Glomerular visceral epithelial cell (primary cell): ENCODE results near the gene TGFBR3.

Source experiments
- DNase-seq: peaks from one replicate; pipeline ENCODE4 v3.0.0-alpha.2; 2016; ENCODE audit errors: extremely low spot score

The TGFBR3 gene

DNA sequence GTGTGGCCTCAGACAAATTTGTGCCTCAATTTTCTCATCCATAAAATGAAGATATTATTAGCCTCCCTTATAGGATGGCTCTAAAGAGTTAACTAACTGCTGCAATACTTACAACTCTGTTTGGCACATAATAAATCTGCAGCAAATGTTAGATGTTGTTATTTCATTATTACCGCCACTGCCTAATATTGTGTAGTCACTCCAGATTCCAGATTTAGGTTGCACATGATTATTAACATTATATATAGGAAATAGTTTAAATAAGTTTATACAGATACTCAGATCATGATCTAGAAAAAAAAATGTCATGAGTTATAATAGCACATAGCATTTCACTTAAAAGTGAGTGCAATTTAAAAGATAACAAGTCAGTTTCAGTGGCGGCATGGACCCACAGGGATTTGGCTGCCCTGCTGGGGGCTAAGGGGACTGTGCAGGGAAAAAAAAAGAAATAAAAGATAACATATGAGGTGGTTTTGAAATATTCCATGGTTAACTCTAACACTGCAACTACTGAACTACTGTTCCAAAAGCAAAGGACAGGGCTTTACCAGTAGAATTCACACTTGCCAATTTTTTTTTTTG lies 170.4 kb downstream of the TGFBR3 start:
- no peak for DNase-seq

DNA sequence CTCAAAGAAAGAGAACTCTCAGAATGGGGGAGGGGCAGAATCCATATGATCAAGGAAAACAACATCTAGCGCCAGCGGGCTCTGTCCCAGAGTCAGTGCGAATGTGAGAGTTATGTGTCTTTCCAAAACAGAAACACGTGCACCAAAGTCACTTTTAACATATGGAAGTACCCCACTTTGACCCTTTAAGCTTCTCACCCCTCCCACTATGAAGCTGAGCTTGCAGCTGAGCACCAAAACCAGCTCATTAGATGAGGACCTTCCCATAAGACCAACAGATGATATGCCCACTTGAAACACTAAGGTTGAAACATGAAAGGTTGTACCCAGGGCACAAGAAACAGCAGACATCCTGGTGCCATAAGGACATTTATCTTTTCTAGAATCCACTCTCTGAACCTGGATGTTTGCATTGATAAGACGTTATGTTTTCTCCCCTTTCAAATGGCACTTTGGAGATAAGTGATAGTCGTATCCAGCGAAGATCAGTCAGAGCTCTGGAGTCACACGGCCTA lies 171.0 kb downstream of the TGFBR3 start:
- DNase-seq = no peak

DNA sequence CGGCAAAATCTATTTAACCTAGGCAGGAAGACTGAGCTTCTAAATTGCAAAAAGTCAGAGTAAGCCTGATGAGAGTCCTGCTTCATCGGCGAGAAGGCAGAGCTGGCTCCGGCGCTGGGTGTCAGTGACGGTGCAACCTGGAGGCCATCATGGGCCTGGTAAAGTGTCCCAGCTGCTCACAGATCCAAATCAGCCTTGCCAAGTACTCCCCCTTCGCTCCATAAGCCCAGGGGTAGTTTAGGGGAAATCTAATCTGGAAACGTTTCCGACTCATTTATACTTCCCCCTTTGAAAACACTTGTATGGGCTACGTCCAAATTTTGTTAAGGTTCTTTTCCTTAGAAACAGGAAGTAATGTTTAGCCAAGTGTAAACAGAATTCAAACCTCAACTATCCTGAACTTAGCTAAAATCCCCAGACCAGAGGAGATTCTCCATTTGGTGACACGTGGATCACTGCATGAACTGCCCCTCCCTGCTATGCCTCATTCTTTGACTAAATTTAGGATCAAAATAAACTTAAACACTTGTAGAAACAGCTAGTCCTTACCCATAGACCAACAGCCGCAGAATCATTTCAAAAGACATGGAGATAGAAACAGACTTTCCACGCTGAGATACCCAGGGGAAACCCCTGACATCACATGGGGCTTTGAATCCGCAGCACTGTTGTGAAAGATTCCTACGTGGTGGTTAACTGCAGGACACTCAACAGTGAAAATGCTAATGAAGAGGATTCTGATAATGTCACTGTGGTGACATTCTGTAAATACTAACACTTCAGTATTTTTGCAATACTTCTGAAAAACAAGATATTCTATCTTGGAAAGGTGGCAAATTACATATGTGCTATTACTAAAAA lies 172.7 kb downstream of the TGFBR3 start:
- no peak for DNase-seq

DNA sequence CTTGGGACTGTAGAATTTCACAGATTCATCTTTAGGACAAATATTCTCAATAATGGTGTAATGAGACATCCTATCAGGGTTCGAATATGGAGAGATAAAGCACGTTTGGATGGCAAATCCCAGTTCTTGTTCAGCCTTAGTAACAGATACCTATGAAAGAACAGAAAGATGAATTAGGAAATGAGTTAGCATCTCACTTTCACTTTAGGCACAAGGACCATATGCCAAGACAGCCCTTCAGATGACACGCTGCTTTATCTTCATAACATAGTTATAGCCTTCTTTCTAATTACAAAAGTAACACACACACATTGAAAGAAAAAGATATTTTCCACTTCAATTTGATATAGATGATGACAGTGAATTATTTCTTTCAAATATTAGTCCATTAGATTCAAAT lies 173.6 kb downstream of the TGFBR3 start:
- no peak for DNase-seq

DNA sequence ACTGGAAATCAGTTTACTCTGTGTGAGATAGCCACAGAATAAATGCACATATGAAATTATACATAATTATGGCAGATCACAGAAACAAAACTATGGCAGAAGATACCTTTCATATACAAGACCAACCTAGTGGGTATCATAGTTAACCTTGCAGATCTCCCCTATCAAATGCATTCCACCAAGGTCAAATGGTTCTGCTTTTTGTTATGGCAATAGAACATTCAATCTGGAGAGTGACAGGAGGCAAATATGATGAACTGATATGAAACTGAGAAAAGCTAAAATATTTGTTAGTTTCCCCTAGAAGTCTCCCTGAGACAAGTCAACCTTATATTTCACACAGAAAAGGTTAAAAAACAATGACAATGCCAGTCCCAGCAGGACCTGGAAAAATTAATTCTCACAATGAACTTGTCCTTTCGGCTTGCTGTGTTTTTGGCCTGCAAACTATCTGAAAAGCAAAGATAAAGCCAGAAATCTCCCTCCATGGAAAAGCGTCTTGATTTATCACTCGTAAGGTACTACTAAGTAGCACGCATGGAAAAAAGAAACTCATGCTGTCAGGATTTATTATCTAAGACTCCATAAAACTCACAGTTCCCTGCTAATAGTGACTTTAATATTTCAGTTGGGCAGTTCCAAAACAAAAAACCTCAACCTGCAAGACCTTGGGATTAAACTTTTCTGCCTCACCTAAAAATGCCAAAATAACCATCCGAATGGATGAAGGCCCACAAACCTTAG lies 174.3 kb downstream of the TGFBR3 start:
- no peak for DNase-seq

DNA sequence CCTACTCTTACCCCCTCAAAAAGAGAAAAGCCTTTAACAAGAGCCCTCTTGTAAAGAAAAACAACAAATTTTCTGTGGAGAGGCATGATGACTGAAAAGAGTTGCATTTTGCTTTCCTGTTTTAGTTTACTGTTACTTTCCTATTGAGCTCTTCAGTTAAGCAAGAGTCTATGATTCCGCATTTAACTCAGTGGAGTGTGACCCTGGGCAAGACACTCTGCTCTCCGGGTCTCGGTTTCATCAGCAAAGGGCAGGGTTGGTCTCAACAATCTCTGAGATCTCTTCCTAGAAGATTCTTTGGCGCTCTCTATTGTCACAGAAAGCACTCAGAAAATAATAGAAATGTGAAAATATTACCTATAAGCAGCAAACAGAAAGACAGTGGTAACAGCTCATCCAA lies 175.7 kb downstream of the TGFBR3 start:
- no peak for DNase-seq

DNA sequence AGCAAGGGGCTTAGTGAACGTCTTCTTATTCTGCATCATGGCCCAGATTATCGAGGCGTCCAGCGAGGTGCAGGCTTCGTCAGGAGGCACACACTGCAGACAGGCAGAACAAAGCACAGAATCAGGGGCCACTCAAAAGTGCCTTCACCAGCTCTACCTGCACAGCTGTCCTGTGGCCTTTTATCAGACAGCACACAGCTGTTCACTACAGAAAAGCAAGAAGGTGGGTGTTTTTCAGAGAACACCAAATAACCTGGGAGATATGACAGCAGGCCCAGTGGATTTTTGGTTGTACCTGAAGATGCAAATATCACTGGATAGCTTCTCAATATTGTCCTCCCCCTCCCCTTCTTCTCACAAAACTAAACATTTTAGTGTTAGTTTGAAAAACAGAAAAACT lies 177.3 kb downstream of the TGFBR3 start:
- no peak for DNase-seq

DNA sequence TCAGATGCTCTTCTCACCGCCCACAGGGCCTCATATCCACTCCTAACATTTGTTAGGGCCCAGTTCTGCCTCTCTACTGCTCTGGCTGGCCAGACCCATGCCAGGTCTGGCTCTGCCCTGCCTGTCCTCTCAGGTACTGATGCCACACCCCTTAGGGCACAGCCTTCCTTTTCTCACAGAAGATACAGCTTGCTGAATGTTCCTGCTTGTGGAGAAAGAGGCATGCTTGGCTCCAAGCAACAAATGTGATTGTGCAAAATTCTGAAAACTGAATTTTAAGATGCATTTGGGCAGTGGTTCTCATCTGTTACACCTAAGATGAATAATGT lies 178.1 kb downstream of the TGFBR3 start:
- DNase-seq = no peak

DNA sequence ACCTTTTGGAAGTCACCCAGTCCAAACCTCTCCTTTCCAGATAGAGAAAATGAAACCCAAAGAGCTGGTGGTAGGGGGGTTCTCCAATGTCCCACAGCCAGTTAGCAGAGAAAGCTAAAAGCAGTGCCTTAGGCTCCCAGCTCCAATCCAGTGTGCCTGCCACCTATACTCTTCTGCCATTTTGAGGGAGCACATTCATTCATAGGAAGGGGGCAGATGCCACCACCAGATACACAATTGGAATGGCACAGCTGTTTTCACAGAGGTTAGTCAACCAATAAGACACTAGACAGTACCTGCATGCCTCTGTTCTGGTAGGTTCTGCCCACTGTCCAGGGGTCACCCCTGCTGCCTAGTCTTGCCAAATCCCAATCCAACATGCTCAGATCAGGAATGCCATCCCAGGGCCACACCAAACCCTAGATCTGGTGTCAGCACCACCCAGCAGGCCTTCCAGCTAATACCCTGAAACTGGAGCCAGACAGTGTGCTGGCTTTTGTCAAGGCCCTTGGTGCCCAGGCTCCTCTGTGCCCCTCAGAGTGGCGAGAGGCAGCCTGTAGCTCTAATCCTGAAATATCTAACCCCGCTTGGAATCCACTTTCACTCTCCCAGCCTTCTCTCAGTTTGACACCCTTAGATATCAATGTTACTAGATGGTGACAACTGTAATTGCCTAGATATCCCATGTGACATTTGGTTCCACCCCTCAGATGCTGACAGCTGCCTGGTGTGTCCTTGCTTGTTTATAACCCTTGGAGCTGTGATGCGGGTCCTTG lies 178.6 kb downstream of the TGFBR3 start:
- DNase-seq = no peak

DNA sequence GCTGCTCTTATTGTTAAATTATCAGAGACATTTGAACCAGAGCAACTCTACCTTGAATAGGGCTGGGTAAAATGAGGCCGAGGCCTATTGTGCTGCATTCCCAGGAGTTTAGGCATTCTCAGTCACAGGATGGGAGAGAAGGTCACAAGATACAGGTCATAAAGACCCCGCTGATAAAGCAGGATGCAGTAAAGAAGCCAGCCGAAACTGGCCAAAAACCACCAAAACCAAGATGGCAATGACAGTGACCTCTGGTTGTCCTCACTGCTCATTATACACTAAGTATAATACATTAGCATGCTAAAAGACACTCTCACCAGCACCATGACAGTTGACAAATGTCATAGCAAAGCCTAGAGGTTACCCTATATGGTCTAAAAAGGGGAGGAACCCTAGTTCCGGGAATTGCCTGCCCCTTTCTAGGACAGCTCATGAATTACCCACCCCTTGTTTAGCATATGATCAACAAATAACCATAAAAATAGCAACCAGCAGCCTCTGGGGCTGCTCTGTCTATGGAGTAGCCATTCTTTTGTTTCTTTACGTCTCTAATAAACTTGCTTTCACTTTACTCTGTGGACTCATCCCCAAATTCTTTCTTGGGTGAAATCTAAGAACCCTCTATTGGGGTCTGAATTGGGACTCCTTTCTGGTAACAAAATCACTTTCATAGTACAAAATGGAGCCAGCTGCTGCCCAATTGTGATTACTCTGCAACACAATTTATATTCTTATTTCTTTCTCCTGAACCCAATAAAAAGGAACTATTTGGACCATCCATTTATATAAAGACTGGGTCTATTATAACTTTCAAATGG lies 179.6 kb downstream of the TGFBR3 start:
- no peak for DNase-seq

DNA sequence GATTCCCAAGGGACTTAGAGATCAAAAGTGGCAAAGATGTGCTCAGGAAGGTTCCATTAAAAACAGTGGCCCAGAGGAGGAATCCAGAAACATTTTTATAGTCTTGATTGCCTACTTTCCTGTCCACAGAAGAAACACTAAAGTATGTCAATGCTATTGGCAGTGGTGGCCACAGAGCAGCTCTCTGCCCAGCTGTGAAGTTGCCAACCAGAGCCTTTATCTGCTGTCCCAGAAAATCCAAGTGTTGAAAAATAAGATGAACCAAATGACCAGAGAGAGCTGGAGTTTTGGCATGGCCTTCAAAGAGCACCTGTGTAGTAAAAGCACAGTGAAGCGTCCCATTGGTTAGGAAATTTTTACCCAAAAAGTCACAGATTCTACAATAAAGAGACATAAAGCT lies 181.2 kb downstream of the TGFBR3 start:
- DNase-seq = no peak

DNA sequence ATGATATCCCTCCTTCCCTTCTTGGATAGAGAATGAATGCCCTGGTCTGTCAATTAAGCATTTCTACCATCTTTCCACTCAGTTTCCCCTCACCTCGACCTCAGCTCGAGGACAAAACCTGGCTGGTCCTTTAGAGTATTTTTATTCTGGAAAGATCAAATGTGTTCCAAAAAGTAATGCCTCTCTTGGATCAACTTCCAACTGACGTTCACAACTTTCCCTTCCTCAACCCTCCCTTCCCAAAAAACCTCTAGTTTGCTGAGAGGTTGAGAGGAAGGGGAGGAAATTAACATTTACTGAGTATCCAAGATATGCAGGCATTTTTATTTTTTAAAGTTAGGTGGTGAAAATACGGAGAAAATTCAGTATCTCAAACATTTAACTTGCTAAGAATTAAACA lies 182.9 kb downstream of the TGFBR3 start:
- no peak for DNase-seq

DNA sequence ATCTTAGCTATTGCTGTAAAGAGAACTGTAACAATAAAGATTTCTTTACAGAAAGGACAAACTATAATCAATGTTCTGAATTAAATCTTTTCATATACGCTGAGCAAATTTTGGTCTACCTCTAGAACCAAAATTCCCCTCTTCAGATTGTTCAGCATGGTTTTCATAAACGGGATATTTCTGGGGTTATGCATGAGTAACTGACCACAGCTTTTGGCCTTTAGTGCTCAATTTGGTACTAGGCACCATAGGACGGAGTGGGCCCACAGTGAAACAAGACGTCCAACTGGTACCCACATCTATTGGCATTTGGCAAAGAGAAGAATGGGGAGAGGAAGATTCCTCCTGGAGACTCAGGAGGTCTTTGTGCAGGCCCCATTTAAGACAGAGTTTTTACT lies 184.5 kb downstream of the TGFBR3 start:
- no peak for DNase-seq

DNA sequence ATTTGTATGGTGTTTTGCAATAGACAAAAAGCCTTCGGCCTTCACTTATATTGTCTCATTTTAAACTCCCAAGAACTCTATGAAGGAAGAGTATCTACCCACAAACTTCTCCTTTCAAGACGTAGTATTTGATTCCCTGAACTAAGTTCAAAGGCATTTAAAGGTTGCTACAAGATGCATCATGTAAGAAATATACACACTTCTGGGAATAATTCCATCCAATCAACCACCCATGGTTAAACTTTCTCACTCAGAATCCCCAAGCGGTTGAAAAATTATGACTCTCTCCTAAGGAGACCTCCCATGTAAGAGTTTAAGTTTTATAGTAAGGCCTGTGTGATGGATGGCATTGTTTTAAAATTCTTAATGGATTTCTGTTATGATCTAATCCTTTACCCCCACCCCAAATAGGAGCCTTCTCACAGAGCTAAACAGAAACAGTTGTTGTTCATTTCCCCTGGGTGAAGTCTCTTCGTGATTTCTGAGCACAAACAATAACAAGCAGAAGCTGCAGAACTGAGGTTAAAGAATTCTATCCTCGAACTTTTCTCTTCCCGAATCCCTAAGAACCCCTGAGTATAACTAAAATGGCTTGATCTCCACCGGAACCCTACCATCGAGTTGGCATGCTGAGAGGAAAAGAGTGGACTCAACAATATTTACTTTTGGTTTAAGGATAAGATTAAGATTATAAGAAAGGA lies 185.0 kb downstream of the TGFBR3 start:
- DNase-seq = no peak

DNA sequence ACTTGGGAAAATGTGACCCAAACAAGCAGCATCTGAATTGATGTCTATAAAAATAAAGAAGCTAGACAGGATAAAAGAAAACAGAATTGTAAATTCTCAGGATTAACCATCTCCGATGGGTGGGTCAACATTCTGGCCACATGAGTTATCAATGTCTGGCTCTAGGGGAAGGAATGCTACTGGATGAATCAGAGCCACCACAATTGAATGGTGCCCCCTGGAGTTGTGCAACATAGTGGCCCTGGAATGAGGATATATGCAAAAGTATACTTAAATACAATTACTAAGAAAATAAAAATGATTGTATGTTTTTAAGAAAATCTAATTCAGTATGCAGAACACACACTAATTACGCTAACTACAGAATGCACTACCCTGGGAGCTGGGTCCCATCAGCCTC lies 185.6 kb downstream of the TGFBR3 start:
- DNase-seq = no peak

DNA sequence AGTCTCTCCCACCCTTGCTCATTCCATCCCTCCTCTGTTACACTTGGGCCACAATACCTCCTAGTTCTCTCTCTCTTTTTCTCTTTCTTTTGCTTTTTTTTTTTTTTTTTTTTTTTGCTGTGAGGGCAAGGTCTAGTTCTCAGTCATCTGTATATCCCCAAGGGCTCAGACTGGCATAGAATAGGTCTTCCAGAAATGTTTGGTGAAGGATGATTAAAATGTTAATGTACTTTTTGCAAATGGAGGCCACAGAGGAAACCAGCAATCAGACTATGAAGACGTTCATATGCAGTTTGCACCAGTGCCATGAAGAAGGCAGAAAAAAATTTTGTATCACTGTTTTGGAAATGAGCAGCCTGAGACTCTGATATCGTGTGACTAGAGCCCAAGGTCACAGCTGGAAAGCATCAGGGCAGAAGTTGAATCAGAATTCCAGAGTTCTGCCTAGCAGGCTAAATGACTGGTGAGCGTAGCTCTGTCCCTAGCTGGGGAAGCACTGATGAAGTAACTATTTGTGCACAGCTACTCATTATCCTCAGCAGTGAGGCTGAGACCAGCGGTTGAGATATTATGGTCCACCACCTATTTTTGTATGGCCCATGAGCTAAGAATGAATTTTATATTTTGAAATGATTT lies 186.5 kb downstream of the TGFBR3 start:
- DNase-seq = no peak

DNA sequence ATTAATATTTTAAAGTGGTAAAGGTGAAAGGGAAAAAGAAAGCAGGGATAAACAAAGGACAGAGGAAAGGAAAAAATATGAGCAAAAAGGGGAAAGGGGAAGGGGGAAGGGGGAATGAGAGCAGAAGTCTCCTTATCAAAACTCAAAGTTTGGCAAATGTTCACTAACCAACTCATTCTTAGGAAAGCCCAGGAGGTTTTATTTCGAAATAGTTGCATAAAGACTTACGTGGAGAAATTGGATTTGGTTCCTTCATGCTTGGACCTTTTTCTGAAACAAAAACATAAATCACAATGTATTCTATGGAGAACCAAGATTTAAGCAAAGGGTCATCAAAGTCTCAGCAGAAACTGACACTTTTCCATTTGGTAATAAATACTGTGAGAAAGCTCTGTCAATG lies 188.1 kb downstream of the TGFBR3 start:
- DNase-seq = no peak

DNA sequence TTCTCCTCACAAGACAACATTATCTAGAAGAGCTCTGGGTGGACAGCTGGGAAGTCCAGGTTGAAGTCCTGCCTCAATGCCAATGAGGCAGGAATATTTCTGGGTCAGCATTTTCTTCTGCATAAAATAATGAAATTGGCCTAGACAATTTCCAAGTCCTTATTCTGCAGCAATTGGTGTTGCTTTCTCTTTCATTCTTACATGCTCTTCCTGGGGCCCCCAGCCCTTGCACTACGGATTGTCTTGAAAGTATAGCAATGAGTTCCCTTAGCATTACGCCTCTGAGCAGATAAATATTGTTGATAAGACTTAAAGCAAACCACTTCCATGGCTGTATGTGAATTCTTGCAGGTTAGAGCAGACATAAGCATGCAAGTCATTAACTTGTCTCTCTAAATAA lies 188.5 kb downstream of the TGFBR3 start:
- no peak for DNase-seq

DNA sequence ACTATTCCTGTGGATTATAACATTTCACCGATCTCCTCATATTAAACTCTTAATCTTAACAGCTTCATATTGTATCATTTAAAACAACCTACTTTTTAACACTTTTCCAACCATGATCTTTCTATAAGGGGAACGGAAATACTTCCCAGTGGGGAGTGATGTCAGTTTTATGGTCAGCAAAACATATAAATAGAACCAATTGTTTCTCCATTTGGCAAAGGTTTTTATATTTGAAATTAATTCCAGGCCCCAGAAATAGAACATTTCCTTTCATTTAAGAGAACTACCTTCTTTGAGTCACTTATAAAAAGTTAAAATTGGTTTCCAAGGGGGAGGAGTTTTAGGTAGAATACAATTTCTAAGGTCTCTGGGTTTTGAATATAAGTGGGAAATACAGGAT lies 189.6 kb downstream of the TGFBR3 start:
- DNase-seq = no peak

DNA sequence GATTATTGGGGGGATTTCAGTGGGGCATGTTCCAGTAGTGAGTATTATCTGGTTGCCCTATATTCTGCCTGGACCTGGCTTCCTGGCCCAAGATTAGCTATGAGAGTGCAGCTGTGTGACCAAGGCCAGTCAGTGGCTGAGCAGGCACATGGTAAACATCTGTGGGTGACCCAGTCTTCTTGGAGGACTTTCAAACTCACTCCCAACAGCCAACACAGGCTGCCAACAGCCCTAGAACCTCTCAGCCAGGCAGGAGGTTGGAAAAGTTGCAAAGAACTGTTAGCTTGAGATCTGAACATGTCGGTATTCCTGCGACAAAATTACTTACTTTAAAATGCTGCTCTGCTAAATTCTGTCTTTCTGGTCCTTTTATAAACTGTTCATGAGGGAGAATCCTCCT lies 192.4 kb downstream of the TGFBR3 start:
- DNase-seq = no peak
